Activated T-cell treated with anti-CD3 and anti-CD28 coated beads for 48 hours (primary cell): ENCODE measurements around the gene PTPRR.

Source experiments
- DNase-seq: peaks from one replicate; pipeline ENCODE4 v3.0.0-alpha.2; 2020; ENCODE audit warnings: low read depth

The PTPRR gene, protein sequence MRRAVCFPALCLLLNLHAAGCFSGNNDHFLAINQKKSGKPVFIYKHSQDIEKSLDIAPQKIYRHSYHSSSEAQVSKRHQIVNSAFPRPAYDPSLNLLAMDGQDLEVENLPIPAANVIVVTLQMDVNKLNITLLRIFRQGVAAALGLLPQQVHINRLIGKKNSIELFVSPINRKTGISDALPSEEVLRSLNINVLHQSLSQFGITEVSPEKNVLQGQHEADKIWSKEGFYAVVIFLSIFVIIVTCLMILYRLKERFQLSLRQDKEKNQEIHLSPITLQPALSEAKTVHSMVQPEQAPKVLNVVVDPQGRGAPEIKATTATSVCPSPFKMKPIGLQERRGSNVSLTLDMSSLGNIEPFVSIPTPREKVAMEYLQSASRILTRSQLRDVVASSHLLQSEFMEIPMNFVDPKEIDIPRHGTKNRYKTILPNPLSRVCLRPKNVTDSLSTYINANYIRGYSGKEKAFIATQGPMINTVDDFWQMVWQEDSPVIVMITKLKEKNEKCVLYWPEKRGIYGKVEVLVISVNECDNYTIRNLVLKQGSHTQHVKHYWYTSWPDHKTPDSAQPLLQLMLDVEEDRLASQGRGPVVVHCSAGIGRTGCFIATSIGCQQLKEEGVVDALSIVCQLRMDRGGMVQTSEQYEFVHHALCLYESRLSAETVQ

DNA sequence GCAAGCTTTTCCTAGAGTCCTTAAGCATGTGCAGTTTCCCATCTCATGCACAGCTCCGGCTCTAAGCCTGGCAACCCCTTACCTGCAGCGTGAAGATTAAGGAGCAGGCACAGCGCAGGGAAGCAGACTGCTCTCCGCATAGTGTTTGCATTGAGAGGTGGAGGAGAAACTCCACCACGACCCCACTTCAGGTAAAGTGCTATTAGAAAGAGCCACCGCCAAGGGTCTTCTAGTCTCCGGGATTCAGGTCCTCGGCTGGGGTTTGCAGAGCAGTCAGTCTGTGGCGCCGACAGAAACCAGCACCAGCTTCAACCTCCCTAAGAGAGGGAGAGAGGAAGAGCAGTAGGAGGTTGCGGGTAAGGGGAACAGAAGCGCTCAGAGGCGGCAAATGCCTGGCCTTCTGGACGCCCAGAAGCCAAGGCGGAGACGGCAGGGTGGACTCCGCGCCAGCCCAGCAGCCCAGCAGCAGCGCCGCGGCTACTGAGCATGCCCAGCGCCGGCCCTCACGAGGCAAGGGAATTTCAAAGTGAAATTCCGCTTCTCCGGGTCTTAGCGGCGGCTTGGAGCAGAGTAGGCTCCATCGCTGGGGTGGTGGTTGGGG lies at the start of gene PTPRR:
TSS of gene PTPRR (minus strand) at position 488 of the 601 bp plus-strand sequence. CDS start at position 140, 348 bp downstream.
- DNase-seq: no peak

DNA sequence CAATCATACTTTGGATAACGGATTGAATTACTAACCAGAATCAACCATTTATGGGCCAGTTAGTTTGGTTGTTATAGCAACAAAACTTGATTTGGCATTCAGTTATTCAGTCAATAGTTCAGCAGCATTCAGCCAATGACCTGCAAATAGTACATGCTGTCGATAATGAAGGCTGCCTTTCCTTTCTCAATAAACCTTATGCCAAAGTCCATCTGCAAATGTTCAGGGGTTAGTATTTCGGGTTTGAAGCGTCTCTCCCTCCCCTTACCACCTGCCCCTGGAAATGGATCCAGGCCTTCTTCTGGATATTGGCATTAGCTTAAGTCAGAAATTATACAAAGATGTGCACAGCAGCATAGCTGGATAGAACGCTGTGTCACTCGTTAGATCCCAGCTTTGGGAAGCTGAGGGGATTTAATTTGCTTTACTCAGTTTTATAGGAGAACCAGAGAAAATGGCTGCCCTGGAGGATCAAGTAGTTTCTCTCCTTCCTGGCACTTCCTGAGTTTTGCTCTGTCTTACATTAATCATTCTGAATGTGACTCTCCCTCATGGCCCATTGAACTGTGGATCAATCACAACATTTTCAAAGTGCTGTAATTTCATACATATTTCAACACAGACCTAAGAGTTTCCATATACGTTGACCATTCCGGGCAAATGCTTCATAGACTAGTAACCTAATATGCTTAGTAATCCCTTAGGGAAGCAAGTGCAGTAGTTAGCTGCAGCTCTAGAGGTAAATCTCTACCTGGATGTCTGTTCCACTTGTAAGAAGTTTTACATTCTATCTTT lies 46.7 kb upstream of the PTPRR start:
- DNase-seq: no peak

DNA sequence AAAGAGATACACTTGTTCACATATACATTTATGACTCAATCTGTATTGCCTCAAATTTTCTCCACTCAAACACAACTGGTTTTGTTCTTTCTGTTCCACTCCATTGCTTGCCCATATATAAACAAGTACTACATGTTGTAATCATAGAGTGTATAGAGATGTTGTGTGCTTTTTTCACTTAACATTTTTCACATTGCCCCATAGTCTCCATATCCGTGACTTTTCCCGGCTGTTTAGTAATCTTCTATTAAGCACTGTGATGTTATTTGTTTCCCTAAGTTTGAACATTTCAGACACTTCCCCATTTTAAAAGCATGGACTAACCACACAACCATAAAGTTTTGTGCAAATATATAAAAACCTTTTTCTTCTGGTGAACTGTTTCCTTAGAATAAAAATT lies 45.5 kb upstream of the PTPRR start:
- DNase-seq: no peak

DNA sequence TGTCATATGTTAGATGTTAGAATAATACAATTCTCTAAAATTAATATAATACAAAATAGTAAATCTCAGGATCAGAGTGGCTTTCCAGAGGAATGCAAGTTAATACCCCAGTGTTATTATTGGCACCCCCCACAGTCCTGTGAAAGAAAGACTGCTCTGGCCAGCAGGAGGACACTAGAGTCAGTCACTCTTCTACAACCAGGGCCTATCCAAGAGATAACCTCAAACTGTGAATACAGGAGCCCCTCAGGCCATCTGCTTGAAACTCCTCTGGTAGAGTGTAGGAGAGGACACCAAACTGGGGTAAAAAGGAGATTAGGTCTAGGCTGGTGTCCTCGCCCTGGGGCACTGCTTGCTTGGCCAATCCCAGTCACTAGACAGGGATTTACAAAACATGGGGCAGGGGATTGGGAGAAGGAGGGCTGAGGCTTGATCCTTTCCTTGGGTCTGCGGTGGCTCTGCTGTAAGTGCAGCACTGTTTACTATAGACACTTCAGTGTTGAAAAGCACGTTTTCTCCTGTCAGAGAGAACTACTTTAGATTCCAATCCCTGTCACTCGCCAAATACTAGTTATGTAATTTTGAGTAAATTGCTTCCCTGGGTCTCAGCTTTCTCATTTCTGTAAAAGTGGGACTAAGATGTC lies 44.5 kb upstream of the PTPRR start:
- DNase-seq: no peak

DNA sequence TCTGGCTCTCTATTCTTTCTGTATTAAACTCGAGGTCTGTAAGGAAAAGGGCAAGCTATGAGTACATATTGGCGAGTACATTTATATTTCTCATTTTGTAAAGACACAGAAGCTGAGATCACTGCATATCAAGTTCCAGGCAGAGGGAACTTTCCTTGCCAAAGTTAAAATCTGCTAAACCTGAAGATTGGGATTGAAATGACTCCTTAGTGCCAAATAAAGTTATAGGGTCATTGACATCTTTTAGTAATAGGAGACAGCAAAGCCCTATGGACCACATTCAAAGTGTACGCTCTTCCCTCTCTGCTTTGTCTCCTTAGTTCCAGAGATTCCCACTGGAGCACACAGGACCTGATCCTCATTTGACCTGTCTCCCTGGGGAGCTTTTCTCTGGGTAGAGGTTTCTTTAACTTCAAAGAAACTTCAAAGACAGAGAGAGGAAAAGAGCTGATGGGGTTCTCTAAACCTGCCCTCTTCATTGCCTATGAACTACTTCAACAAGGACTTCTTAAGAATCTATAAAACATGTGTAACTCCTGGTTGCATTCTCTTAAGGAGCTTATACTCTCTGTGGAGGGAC lies 42.6 kb upstream of the PTPRR start:
- no peak for DNase-seq

DNA sequence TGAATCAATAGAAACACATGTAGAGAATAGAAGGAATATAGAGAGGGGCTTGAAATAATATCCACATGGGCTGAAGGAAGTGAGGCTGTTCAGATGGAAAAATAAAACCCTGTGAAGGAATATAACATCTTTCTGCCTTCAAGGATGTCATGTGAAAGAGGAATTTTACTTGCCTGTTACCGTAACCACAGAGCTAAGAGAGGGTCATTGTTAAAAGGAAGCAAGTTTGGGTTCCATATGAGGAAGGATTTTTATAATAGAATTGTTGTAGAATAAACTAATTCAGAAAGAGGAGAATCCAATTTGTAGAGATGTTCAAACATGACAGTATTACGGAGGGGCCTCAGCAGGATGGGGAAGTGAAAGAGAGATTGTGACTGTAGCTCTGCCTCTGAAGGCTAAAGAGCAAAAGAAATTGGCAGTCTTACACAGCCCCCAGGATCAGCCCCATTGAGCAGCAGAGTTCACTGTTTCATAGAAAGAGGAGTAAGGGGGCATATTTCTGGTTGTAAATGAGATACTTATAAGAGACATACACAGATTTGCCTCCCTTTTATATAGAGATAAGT lies 41.8 kb upstream of the PTPRR start:
- no peak for DNase-seq

DNA sequence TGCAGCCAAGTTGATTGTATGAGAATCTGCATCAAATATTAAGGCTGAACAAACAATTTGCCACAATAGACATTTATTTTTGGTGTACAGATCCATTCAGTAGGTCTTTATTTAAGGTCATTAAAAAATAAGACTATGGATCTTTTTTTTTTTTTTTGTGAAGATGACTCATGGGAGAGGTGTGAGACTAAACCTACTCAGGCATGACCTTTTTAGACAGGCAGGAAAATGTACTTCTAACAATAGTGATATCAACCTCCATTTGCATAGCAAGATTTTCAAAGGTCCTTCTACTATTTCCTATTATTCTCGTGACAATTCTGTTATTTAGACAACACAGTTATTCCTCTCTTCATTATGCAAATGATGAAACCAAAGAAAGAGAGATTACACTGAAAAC lies 39.9 kb upstream of the PTPRR start:
- DNase-seq: no peak

DNA sequence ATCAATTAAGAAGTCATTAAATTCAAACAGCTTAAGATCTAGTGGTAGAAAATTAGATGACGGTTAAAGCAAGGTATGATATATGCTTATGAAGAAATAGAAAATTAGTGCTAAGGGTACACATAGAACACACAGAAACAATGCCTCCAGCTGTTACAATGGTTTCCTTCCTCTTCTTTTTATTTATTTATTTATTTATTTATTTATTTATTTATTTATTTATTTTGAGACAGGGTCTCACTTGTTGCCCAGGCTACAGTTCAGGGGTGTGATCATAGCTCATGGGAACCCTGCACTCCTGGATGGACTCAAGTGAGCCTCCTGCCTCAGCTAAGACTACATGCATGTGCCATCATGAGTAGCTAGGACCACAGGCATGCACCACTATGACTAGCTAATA lies 34.9 kb upstream of the PTPRR start:
- DNase-seq: no peak

DNA sequence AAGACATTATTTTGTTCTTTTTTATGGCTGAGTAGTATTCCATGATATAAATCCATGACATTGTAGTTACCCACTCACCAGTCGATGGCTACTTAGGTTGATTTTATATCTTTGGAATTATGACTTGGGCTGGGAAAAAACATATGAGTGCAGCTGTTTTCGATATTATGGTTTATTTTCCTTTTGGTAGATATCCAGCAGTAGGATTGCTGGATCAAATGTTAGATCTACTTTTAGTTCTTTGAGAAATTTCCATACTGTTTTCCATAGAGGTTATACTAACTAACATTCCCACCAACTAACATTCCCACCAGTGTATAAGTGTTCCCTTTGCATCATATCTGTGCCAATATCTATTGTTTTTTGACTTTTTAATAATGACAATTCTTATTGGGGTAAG lies 29.9 kb upstream of the PTPRR start:
- no peak for DNase-seq

DNA sequence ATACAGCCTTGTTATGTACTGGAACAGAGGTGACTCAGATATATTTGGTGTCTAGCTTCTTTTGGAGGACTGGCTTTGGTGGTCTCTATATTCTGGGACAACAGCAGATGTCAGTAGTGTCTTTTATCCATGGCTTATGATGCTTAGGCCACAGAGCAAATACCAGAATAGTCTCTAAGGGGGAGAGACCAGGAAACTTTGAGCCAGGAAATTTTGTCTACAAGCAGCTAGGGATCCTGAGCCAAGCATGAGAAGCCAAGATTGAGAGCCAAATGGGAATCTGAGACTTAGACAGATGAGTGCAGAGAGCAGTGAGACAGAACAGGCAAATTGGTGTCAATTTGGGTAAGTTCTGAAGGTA lies 28.4 kb upstream of the PTPRR start:
- no peak for DNase-seq

DNA sequence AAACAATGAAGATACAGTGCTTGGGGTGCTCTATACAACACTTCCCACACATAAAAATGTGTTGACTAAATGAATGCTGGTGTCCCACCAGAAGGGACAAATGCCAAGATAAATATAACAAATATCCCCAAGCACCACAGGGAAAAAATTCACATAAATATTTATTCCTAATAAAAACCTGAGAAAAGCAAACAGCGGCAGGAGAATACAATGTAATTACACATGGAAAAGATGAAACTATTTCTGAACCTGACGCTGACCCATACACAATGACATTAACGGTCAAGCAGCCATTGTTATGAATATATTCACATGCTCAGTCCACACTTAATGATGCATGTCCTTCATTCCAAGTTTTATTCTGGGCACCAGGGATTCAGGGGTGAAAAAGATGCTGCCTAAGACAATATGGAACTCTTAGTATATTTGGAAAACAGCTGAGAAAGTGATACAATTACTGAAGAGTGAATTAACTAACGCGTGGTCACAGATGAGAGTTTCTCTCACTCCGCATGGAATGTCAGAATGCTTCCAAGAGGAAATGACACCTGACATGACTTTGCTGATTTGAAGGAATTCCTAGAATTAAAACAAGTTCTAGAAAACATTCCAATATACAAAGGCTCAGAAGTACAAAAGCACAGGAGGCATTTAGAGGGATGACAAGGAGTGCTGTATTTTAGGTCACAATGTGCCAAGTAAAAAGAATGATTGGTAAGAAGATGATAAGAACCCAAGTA lies 27.9 kb upstream of the PTPRR start:
- no peak for DNase-seq

DNA sequence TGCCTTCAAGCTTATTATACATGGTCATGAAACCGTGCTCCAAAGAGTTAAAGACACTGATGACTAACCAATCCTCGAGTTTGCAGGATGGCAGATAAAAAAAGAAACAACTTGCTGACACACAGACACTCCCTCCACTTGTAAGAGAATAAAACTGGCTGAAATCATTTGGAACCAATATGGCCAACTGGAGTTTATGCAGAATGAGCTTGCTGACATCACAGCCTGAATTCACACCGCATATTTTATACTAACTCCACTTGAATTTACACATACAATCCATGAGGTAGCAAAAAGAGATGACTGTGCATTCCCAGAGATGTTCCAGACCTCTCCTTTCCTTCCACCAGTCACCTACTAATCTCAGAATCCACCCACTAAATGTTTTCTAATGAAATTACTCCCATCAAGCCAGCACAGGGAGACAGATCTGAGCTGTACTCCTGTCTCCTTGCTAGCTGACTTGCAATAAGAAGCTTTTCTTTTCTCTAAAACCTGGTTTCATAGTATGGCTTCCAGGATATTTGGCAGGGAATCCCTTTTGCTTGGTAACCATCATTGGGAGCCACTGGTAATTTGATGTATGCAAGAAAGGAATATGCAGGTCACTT lies 15.8 kb upstream of the PTPRR start:
- no peak for DNase-seq

DNA sequence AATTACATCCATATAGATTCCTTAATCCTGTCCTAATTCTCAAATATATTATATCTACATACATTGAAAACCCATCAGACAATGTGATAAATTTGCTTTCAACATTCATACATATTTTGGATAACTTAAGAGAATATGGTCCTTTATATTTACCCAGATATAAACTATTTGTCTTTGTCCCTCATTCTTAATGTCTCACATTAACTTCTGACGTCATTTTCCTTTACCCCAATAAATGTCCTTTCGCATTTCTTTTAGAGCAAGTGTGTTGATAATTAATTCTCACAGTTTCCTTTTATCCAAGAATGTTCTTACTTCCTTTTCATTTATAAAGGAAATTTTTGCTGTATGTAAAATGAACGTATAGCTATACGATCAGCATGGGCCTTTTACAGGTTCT lies 12.6 kb upstream of the PTPRR start:
- DNase-seq: no peak

DNA sequence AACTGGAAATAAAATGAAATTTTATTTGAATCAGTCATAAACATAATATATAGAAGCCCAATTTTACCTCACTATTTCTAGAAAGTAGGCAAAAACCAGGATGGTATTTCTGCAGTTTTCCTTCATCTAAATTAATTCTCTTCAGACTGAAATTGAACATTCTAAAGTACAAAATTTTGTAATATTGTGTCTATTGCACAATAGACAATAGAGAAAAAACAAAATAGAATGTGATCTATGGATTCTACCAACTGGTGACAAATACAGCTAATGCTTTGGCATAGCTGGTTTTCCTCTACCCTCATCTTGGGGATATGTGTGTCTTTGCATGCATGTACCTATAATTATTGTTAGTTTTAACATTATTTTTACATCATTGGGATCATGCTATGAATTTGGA lies 8.5 kb upstream of the PTPRR start:
- DNase-seq: no peak

DNA sequence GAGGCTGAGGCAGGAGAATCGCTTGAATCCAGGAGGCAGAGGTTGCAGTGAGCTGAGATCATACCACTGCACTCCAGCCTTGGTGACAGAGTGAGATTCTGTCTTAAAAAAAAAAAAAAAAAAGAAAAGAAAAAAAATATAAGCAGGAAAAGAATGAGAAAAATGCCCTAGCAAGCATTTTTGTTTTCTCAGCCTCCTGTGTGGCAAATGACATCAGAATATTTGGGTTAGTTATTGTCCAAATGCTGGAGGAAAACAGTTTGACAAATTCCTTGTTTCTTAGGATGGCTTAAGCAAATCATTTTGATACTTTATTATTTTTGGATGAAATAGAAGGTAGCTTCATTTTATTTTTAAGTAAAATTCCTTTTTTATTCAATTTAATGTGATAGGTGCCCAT lies 7.5 kb upstream of the PTPRR start:
- no peak for DNase-seq

DNA sequence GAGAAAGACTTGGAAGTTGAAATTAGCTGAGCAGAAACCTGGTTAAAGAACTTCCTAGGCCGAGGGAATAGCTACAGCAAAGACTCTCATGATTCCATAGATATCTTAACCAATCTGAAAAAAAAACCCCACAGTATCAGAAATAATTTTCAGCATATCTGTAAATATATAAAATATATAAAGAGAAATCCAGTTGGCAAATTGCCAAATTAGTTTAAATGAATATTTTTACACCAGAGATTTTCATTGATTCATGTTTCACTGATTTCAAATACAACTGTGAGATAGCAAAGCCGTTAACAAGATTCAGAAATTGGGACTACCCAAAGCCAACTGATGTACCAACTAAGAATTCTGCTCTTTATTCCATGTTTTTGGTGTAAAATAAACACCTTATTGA lies 6.8 kb upstream of the PTPRR start:
- DNase-seq: no peak

DNA sequence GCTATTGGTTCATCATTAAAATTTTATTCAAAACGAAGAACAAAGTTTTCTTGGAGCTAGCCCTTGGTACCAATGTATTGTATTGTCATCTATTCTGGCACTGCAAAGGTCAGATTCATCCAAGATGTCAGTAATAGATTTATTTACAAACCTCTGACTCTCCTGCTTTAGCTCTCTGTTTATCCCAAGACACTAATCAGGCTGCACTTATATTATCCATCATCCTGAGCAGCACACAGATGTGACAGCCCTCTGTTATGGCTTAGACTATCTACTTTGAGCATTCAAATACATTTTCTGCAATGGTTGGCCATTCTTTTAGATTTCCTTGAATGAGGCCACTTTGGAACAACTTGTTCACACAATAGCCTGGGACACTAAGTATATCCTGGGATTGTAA lies 5.0 kb upstream of the PTPRR start:
- no peak for DNase-seq

DNA sequence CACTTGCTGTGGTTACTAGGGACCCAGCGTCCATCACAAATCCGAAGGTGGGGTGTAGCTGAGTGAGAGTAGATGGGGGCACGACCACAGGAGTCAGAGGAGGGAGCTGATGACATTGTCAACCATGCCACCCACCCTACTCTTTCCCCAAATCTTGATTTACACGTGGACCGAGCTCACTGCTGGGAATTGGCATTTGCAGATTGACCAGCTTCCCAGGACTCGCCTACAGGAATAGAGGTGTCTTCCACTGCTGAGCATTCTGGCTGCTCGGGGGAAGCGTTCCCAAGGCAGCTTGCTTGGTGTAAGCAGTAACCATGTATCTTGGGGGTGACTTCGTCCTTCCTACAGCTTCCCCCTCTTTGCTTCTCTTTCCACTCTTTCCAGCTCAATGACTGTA lies 353 bp upstream of the PTPRR start:
- no peak for DNase-seq

DNA sequence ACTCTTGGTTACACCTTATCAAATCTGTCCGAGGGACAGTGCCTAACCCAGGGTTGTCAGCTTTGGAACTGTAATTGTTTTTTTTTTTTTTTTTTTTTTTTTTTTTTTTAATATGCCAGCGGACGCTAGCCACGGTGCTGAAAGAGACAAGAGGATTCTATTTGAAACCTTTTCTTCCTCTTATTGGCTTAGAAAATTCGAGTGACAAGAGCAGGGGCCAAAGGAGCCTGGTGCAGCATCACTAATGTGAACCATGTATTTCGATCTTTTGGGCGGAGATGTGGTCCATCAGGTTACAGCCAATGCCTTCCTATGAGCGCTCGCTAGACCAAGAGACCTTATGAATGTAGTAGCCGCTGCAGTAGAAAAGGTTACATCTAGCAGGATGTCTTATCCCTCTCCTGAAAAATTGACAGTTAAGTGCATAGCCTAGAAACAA lies 922 bp downstream of the PTPRR start:
- DNase-seq: no peak

DNA sequence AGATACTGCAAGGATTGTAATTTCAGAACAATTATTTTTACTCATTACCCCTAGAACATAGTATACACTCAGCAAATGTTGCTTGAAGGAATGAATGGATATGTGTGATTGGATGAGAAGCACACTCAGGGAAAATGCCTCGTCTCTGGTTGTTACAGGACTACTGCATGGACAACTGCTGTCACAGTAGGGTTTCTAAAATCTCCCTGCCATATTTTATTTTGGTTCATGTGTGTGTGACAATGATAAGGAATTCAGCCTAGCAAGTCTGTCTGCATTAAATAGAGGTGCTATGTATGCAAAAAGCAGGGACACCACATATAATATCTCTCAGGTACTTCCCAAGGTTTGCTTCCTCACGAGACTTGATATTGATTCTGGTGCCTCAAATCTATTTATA lies 1.4 kb downstream of the PTPRR start:
- no peak for DNase-seq
